Prostate gland (tissue), 2 donors: Measurements from ENCODE around the gene GAL3ST3. TPM values are rescaled to one million over a fixed set of nuclear protein-coding genes. Genes with fewer than 3 reads are reported as not detected.

Experiments used
- DNase-seq: peaks from one replicate; pipeline ENCODE4 v3.0.0-alpha.2; 2019; ENCODE audit warnings: low spot score
- H3K27ac ChIP-seq, 2 donors: fragments of 200-600 bp; sonication (generic); 2 replicates each; pipeline ENCODE4 v1.5.1; 2017 to 2019
- H3K27me3 ChIP-seq: fragments of 200-600 bp; sonication (generic); replicated peaks from 2 replicates; pipeline ENCODE4 v1.5.1; 2019; ENCODE audit not compliant: insufficient read depth
- H3K36me3 ChIP-seq, 2 donors: fragments of 200-600 bp; sonication (generic); 1 replicate in 1 of 2; 2 replicates in 1 of 2; pipeline versions ENCODE4 v1.5.1 to v1.8.1; 2017 to 2019
- H3K4me1 ChIP-seq: fragments of 200-600 bp; sonication (generic); replicated peaks from 2 replicates; pipeline ENCODE4 v1.5.1; 2019
- H3K4me3 ChIP-seq, 2 donors: fragments of 200-600 bp; sonication (generic); 2 replicates each; pipeline ENCODE4 v1.5.1; 2017 to 2019
- H3K9me3 ChIP-seq: fragments of 200-600 bp; sonication (generic); 2 replicates; pipeline ENCODE4 v1.5.1; 2017
- CTCF ChIP-seq, 4 experiments: fragments of 200-600 bp in 2 of 4; fragments of 450-650 bp in 2 of 4; sonication (generic) in 2 of 4; IDR thresholded peaks; 1 replicate in 3 of 4; 2 replicates in 1 of 4; pipeline ENCODE4 v1.5.1; 2016 to 2019; ENCODE audit warnings: antibody characterized with exemption in 4 of 4, mild to moderate bottlenecking in 2 of 4, moderate library complexity in 2 of 4
- POLR2A ChIP-seq: fragments of 450-650 bp; IDR thresholded peaks from one replicate; pipeline ENCODE4 v1.6.1; 2016; ENCODE audit warnings: antibody characterized with exemption, mild to moderate bottlenecking
- POLR2AphosphoS5 ChIP-seq: sonication (generic); formaldehyde crosslinking; IDR thresholded peaks from one replicate; pipeline ENCODE4 v1.6.1; 2017; ENCODE audit warnings: antibody characterized with exemption
- WGBS: methylation state at CpG from one replicate; pipeline ENCODE4 v1.1.5; 2018; 5-methylcytosine and 5-hydroxymethylcytosine counted together
- intact Hi-C: fragments of 100-400 bp; cut with DNase I; formaldehyde crosslinking; loops from one replicate; pipeline ENCODE4 v1.14.2; 2022
- total RNA-seq, 2 donors: library from RNA; depleted of rRNA; stranded (reverse); fragments of >200 nt; gene quantifications; one replicate each; pipeline ENCODE4 v1.1.0, GENCODE V29; 2016

Gene GAL3ST3
- total RNA-seq, 2 donors from 2014 or later = 2.3 to 4.3 TPM

- Histone ChIP-seq H3K9me3 (no peaks in the 10 kb centered on the region), H3K4me1 (peaks cover 5% of the 10 kb centered on the region), H3K27me3 (no peaks in the 10 kb centered on the region), H3K36me3 (peaks cover 9 to 21% of the 10 kb centered on the region in 2 donors), H3K4me3 (no peak overlapping the region), H3K27ac (no peak overlapping the region)
- 91% methylated on average over 3 of the region's 3 CpGs for WGBS
- intact Hi-C loops = loop anchor here (10.0 kb wide), 1 partner anchor 68 kb away; no protein-coding TSS in a partner anchor
- no peak for TF ChIP-seq POLR2AphosphoS5
- TF ChIP-seq POLR2A = no peak
- no peak for TF ChIP-seq CTCF (IDR thresholded peaks at IDR 0.05)
- no peak for DNase-seq
Measured at GRCh38 chr11:66066751-66067150, 17.8 kb upstream of the GAL3ST3 start.

GRCh38 chr11:66064571-66064970 lies 15.6 kb upstream of the GAL3ST3 start:
- H3K36me3 ChIP-seq = peaks cover 17 to 42% of the 10 kb centered on the region in 2 donors
- intact Hi-C loops = loop anchor here (10.0 kb wide), 1 partner anchor 70 kb away; no protein-coding TSS in a partner anchor
- H3K9me3 ChIP-seq = no peaks in the 10 kb centered on the region
- H3K27ac ChIP-seq = no peak overlapping the region
- H3K4me1 ChIP-seq = peaks cover 5% of the 10 kb centered on the region
- DNase-seq = no peak
- H3K27me3 ChIP-seq = no peaks in the 10 kb centered on the region
- H3K4me3 ChIP-seq = no peak overlapping the region
- 97% methylated on average over 1 of the region's 1 CpG for WGBS
- no peak for TF ChIP-seq CTCF (IDR thresholded peaks at IDR 0.05)
- no peak for TF ChIP-seq POLR2AphosphoS5
- no peak for TF ChIP-seq POLR2A

- intact Hi-C loops = loop anchor here (10.0 kb wide), 1 partner anchor 71 kb away; no protein-coding TSS in a partner anchor
- H3K36me3 ChIP-seq = peaks cover 24 to 49% of the 10 kb centered on the region in 2 donors
- no peaks in the 10 kb centered on the region for H3K9me3 ChIP-seq
- H3K4me3 ChIP-seq = no peak overlapping the region
- no peaks in the 10 kb centered on the region for H3K27me3 ChIP-seq
- H3K4me1 ChIP-seq = no peaks in the 10 kb centered on the region
- no peak overlapping the region for H3K27ac ChIP-seq
- WGBS = 98% methylated on average over 2 of the region's 2 CpGs
- TF ChIP-seq POLR2A = no peak
- no peak for DNase-seq
Measured at GRCh38 chr11:66063900-66064299, 14.9 kb upstream of the GAL3ST3 start.

GRCh38 chr11:66062408-66062807 lies 13.4 kb upstream of the GAL3ST3 start:
- Histone ChIP-seq H3K27me3 (no peaks in the 10 kb centered on the region), H3K4me3 (no peak overlapping the region), H3K4me1 (no peaks in the 10 kb centered on the region), H3K36me3 (peaks cover 33 to 50% of the 10 kb centered on the region in 2 donors), H3K27ac (no peak overlapping the region), H3K9me3 (no peaks in the 10 kb centered on the region)
- 90% methylated on average over 2 of the region's 2 CpGs for WGBS
- no peak for DNase-seq
- no peak for TF ChIP-seq CTCF (IDR thresholded peaks at IDR 0.05)
- no peak for TF ChIP-seq POLR2AphosphoS5
- no peak for TF ChIP-seq POLR2A
- intact Hi-C loops = loop anchor here (10.0 kb wide), 1 partner anchor 72 kb away; no protein-coding TSS in a partner anchor

GRCh38 chr11:66061268-66061667 lies 12.3 kb upstream of the GAL3ST3 start:
- Histone ChIP-seq H3K27me3 (no peaks in the 10 kb centered on the region), H3K27ac (no peak overlapping the region), H3K36me3 (peaks cover 39 to 51% of the 10 kb centered on the region in 2 donors), H3K4me1 (no peaks in the 10 kb centered on the region), H3K4me3 (no peak overlapping the region), H3K9me3 (no peaks in the 10 kb centered on the region)
- TF ChIP-seq POLR2AphosphoS5 (no peak), POLR2A (no peak)
- no peak for DNase-seq
- intact Hi-C loops = loop anchor here (10.0 kb wide), 1 partner anchor 74 kb away; no protein-coding TSS in a partner anchor
- 79% methylated on average over 6 of the region's 6 CpGs for WGBS

- H3K4me3 ChIP-seq = no peak overlapping the region
- TF ChIP-seq CTCF (IDR thresholded peaks at IDR 0.05) (no peak), POLR2A (no peak), POLR2AphosphoS5 (no peak)
- H3K27ac ChIP-seq = no peak overlapping the region
- DNase-seq = no peak
- intact Hi-C loops = loop anchor here (10.0 kb wide), 1 partner anchor 75 kb away; no protein-coding TSS in a partner anchor
- no peaks in the 10 kb centered on the region for H3K9me3 ChIP-seq
- peaks cover 40 to 51% of the 10 kb centered on the region in 2 donors for H3K36me3 ChIP-seq
- no peaks in the 10 kb centered on the region for H3K27me3 ChIP-seq
- no peaks in the 10 kb centered on the region for H3K4me1 ChIP-seq
- 69% methylated on average over 8 of the region's 8 CpGs for WGBS
Measured at GRCh38 chr11:66059966-66060680, 11.2 kb upstream of the GAL3ST3 start.
